Measurements from ENCODE around the gene DLGAP1.

Gene DLGAP1

DNA sequence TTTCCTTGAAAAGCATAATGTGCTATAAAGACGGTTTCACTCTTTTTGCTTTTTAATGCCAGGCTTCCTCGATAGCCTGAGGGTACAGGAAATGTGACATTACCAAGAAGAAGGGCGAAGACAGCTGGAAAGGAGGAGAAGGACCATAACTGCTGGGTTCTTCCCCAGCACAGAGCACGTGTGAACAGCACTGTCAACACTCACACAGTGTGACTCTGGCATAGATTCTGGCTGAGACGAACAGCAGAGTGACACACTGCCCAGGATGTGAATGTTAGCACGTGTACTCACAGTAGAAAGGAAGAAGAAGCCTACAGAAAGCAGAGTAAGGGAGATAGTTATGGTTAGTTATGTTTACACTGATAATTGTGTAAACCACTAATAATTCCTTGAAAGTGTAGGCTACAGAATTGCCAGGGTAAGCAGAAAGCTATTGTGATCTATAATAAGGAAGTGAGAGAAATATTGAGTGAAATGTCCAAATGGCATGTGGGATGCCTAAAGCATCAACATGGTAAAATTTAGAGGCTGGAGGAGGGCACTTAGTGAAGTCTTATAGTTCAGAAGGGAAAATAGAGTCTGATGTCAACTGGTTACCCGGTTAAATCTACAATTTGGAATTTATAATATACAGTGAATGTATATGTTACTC, 198.2 kb downstream of the DLGAP1 start:
- TF ChIP-seq, protein P1, sequence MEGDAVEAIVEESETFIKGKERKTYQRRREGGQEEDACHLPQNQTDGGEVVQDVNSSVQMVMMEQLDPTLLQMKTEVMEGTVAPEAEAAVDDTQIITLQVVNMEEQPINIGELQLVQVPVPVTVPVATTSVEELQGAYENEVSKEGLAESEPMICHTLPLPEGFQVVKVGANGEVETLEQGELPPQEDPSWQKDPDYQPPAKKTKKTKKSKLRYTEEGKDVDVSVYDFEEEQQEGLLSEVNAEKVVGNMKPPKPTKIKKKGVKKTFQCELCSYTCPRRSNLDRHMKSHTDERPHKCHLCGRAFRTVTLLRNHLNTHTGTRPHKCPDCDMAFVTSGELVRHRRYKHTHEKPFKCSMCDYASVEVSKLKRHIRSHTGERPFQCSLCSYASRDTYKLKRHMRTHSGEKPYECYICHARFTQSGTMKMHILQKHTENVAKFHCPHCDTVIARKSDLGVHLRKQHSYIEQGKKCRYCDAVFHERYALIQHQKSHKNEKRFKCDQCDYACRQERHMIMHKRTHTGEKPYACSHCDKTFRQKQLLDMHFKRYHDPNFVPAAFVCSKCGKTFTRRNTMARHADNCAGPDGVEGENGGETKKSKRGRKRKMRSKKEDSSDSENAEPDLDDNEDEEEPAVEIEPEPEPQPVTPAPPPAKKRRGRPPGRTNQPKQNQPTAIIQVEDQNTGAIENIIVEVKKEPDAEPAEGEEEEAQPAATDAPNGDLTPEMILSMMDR (IDR thresholded peaks at IDR 0.05; ENCODE audit: extremely low read depth, missing control alignments) = no peak
- no peak for DNase-seq (ENCODE audit: low spot score)

DNA sequence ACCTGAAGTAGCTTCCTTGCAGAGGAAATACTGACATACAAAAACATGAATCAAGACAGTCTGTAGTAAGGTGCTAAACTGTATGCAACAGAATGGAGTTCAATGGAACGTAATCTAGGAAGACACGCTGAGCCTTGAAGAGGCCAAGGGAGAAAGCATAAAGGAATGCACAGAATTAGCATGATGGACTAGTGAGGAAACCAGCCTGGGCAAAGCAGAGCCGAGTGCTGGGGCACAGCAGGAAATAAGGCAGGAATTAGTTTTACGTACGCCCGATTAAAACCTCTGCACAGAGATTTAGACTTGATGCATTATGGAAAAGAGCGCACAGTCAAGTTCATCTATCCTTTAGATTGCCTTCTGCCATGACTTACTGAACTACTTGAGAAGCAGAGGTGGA, 200.3 kb downstream of the DLGAP1 start:
- TF ChIP-seq, protein P1 (IDR thresholded peaks at IDR 0.05; ENCODE audit: extremely low read depth, missing control alignments) = no peak
- DNase-seq (ENCODE audit: low spot score) = no peak

DNA sequence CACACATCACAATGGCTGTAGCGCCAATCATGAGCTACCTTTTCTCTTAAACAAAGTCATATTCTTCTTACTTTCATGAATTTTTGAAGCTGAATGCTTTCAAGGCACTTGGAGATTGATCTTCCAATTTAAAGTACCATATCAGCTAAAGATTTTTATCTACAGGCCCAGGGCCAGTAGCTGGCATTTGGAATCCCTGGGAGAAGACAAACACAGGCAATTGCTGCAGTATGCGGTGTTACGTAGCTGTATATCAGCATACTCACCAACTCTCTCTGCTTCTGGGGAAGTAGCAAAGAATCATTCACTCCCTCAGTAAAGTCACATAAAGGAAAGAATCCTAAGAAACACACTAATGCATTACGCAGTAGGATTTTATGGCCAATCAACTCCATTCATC, 202.3 kb downstream of the DLGAP1 start:
- TF ChIP-seq, protein P1 (IDR thresholded peaks at IDR 0.05; ENCODE audit: extremely low read depth, missing control alignments) = no peak
- DNase-seq (ENCODE audit: low spot score) = no peak

DNA sequence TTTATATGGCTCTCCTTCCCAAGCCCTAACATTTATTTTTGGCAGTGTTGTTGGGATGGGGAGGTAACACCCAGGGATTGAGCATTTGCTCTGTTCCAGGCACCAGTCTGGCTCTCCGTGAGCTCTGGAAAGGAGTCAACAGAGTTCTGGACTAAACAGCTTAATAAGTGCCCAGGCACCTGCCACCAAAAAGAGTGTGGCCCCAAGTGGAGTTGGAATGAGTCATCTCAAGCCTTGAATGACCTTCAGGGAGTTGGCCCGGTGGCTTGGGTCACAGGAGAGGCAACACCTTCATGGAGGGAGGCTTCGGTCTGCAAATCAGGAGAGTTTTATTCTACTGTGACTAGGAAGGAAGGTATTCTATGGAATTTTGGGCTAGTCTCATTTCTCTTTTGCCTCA, 203.2 kb downstream of the DLGAP1 start:
- no peak for DNase-seq (ENCODE audit: low spot score)
- TF ChIP-seq, protein P1 (IDR thresholded peaks at IDR 0.05; ENCODE audit: extremely low read depth, missing control alignments) = no peak

DNA sequence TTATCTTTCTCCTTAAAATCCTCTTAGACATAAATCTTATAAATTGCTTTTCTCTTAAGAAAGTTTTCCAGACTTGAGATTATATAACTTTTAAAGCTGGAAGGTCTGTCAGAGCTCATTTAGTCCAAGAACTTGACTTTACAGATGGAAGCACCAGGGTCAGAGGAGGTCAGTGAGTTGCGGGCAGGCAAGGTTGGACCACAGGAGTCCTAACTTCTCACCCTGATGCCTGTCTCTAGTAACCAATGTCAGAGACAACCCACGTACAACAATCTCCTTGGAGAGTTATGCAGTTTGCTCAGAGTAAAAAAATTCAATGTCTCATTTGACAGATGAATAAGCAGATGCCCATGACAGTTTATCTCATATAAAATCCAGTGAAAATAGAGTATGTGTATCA, 203.9 kb downstream of the DLGAP1 start:
- no peak for DNase-seq (ENCODE audit: low spot score)

DNA sequence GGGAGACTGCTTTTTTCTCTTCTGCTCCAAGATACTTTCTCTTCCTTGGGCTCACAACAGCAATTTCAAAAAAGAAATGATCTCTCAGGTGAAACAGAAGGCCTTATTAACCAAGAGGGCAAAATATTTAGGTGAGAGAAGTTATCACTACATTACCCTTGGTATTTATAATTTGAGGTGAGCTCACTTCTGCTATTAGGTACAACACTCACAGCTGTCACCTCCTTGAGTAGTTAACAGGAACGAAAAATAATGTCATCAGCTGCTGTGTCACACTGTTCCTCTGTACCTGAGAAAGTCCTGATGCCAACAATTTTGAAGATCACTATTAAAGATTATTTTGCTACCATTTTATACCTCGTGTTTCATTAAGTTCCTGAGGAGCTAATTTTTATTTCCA, 205.0 kb downstream of the DLGAP1 start:
- DNase-seq (ENCODE audit: low spot score) = no peak
- TF ChIP-seq, protein P1 (IDR thresholded peaks at IDR 0.05; ENCODE audit: extremely low read depth, missing control alignments) = no peak

More for the DNA sequence above, 203.9 kb downstream of the DLGAP1 start:
- TF ChIP-seq, protein P1 (IDR thresholded peaks at IDR 0.05; ENCODE audit: extremely low read depth, missing control alignments) = no peak

DNA sequence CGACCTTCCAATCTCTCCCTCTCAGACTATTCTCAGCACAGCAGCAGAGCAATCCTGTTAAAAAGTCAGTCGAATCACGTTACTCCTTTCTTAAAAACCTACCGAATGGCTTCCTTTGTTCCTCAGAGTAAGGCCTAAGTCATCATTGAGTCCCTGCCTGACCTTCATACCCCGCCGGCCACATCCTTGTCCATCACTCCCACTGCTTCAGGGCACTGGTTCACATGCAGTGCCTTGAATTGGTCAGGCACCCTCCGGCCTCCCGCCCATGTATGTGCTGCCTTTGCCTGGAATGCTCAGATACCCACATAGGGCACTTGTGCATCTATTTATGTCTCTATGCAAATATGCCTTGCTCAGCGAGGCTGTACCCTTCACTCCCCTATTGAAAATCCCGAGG, 206.4 kb downstream of the DLGAP1 start:
- no peak for DNase-seq (ENCODE audit: low spot score)

More for the DNA sequence above, 206.4 kb downstream of the DLGAP1 start:
- TF ChIP-seq, protein P1 (IDR thresholded peaks at IDR 0.05; ENCODE audit: extremely low read depth, missing control alignments) = no peak

Measured in GM20000 (cell line).